ELF-1 (cell line): Measurements from ENCODE around the gene CACNA1C.

ENCODE experiments used
- DNase-seq: peaks from one replicate; pipeline ENCODE4 v3.0.0-alpha.2; 2016; ENCODE audit warnings: low read depth, low spot score

CACNA1C gene

GRCh38 chr12:2274733-2275132 lies 221.9 kb downstream of the CACNA1C start:
- DNase-seq: no peak

- DNase-seq: no peak
Measured at GRCh38 chr12:2276288-2277033, 223.7 kb downstream of the CACNA1C start.

GRCh38 chr12:2277492-2278155 lies 224.8 kb downstream of the CACNA1C start:
- no peak for DNase-seq

GRCh38 chr12:2281446-2281845 lies 228.7 kb downstream of the CACNA1C start:
- DNase-seq: no peak

GRCh38 chr12:2282318-2282717 lies 229.5 kb downstream of the CACNA1C start:
- peak; percentile 76 for DNase-seq

GRCh38 chr12:2283480-2283879 lies 230.7 kb downstream of the CACNA1C start:
- DNase-seq: no peak

- no peak for DNase-seq
Measured at GRCh38 chr12:2283916-2284315, 231.1 kb downstream of the CACNA1C start.

GRCh38 chr12:2284321-2284813 lies 231.6 kb downstream of the CACNA1C start:
- no peak for DNase-seq

GRCh38 chr12:2284857-2285256 lies 232.1 kb downstream of the CACNA1C start:
- peak; percentile 87 for DNase-seq

- DNase-seq: no peak
Measured at GRCh38 chr12:2285462-2285861, 232.7 kb downstream of the CACNA1C start.

- peak; percentile 48 for DNase-seq
Measured at GRCh38 chr12:2286047-2286446, 233.3 kb downstream of the CACNA1C start.

- peak; percentile 81 for DNase-seq
Measured at GRCh38 chr12:2286461-2287131, 233.8 kb downstream of the CACNA1C start.

GRCh38 chr12:2287151-2287550 lies 234.4 kb downstream of the CACNA1C start:
- DNase-seq: no peak

GRCh38 chr12:2287589-2287988 lies 234.8 kb downstream of the CACNA1C start:
- DNase-seq: no peak

- no peak for DNase-seq
Measured at GRCh38 chr12:2288001-2288400, 235.2 kb downstream of the CACNA1C start.

GRCh38 chr12:2288471-2288870 lies 235.7 kb downstream of the CACNA1C start:
- DNase-seq: no peak

GRCh38 chr12:2288875-2289274 lies 236.1 kb downstream of the CACNA1C start:
- peak; percentile 55 for DNase-seq

- DNase-seq: no peak
Measured at GRCh38 chr12:2289525-2289924, 236.7 kb downstream of the CACNA1C start.

- no peak for DNase-seq
Measured at GRCh38 chr12:2290091-2290490, 237.3 kb downstream of the CACNA1C start.

GRCh38 chr12:2290516-2291065 lies 237.8 kb downstream of the CACNA1C start:
- no peak for DNase-seq

GRCh38 chr12:2291182-2291832 lies 238.5 kb downstream of the CACNA1C start:
- DNase-seq: peak; percentile 73

GRCh38 chr12:2291947-2292346 lies 239.2 kb downstream of the CACNA1C start:
- DNase-seq: no peak
